CD14-positive monocyte (primary cell): Measurements from ENCODE around the gene COL25A1. TPM values are rescaled to one million over a fixed set of nuclear protein-coding genes. Genes with fewer than 3 reads are reported as not detected.

Experiments
- DNase-seq, 3 donors: peaks; one replicate each; pipeline ENCODE4 v3.0.0-alpha.2; 2011 to 2022
- H2AFZ ChIP-seq: 2 replicates; pipeline ENCODE4 v1.6.0; 2012; ENCODE audit warnings: mild to moderate bottlenecking, low read depth, low read length, inconsistent platforms; ENCODE audit not compliant: insufficient read depth, poor library complexity, severe bottlenecking
- H3K27ac ChIP-seq, 2 donors: 1 replicate in 1 of 2; 2 replicates in 1 of 2; pipeline ENCODE4 v1.5.1; 2012 to 2013; ENCODE audit warnings: low read length in 2 of 2, control low read depth in 1 of 2, inconsistent platforms in 1 of 2, low read depth in 1 of 2, mild to moderate bottlenecking in 1 of 2
- H3K27me3 ChIP-seq, 2 donors: one replicate each; pipeline versions ENCODE4 v1.6.0 to v1.6.1; 2011 to 2013; ENCODE audit warnings: low read length in 2 of 2; ENCODE audit not compliant: control insufficient read depth in 2 of 2, insufficient read depth in 2 of 2
- H3K36me3 ChIP-seq, 2 donors: replicated peaks in 1 of 2; 1 replicate in 1 of 2; 2 replicates in 1 of 2; pipeline versions ENCODE4 v1.5.1 to v1.6.1; 2012 to 2013; ENCODE audit warnings: low read length in 2 of 2, control low read depth in 1 of 2, inconsistent platforms in 1 of 2, mild to moderate bottlenecking in 1 of 2; ENCODE audit not compliant: insufficient read depth in 2 of 2, control insufficient read depth in 1 of 2
- H3K4me1 ChIP-seq, 2 donors: 1 replicate in 1 of 2; 2 replicates in 1 of 2; pipeline versions ENCODE4 v1.5.1 to v1.6.1; 2012 to 2013; ENCODE audit warnings: low read length in 2 of 2, control low read depth in 1 of 2, inconsistent platforms in 1 of 2, mild to moderate bottlenecking in 1 of 2, moderate library complexity in 1 of 2; ENCODE audit not compliant: insufficient read depth in 2 of 2, control insufficient read depth in 1 of 2
- H3K4me2 ChIP-seq: replicated peaks from 2 replicates; pipeline ENCODE3; 2012; ENCODE audit warnings: low read length, moderate library complexity, mild to moderate bottlenecking; ENCODE audit not compliant: poor library complexity, severe bottlenecking; ENCODE audit errors: extremely low read depth
- H3K4me3 ChIP-seq, 3 experiments: fragments of 200-600 bp in 1 of 3; sonication (generic) in 1 of 3; replicated peaks in 1 of 3; 1 replicate in 2 of 3; 2 replicates in 1 of 3; pipeline ENCODE4 v1.5.1; 2011 to 2013; ENCODE audit warnings: low read length in 3 of 3, mild to moderate bottlenecking in 3 of 3, control low read depth in 2 of 3, low read depth in 2 of 3, inconsistent platforms in 1 of 3, moderate library complexity in 1 of 3
- H3K79me2 ChIP-seq: 2 replicates; pipeline ENCODE4 v1.6.0; 2012; ENCODE audit warnings: mild to moderate bottlenecking, control low read depth, inconsistent platforms, low read length, moderate library complexity; ENCODE audit not compliant: insufficient read depth
- H3K9ac ChIP-seq: 2 replicates; pipeline ENCODE4 v1.6.0; 2017; ENCODE audit warnings: low read length, mild to moderate bottlenecking; ENCODE audit not compliant: insufficient read depth, poor library complexity, severe bottlenecking
- H3K9me3 ChIP-seq, 2 donors: replicated peaks in 1 of 2; 1 replicate in 1 of 2; 2 replicates in 1 of 2; pipeline versions ENCODE4 v1.5.1 to v1.6.1; 2012 to 2013; ENCODE audit warnings: low read length in 2 of 2, control low read depth in 1 of 2; ENCODE audit not compliant: control insufficient read depth in 1 of 2, insufficient read depth in 1 of 2
- H4K20me1 ChIP-seq: 2 replicates; pipeline ENCODE4 v1.6.0; 2012; ENCODE audit warnings: mild to moderate bottlenecking, low read length, control low read depth, moderate library complexity; ENCODE audit not compliant: insufficient read depth
- H3K27ac Mint-ChIP-seq, 7 donors: one replicate each; pipeline ENCODE4 v1.8.0; 2020; ENCODE audit warnings: mild to moderate bottlenecking in 7 of 7, mixed read lengths in 7 of 7, moderate library complexity in 6 of 7, inconsistent platforms in 2 of 7
- H3K27me3 Mint-ChIP-seq, 3 donors: one replicate each; pipeline ENCODE4 v1.8.0; 2021 to 2022; ENCODE audit warnings: low read depth in 3 of 3, mild to moderate bottlenecking in 3 of 3, mixed read lengths in 3 of 3, moderate library complexity in 3 of 3, inconsistent platforms in 1 of 3
- H3K36me3 Mint-ChIP-seq, 2 donors: one replicate each; pipeline ENCODE4 v1.8.0; 2020; ENCODE audit warnings: mixed read lengths in 2 of 2, inconsistent platforms in 1 of 2, mild to moderate bottlenecking in 1 of 2
- H3K4me1 Mint-ChIP-seq: one replicate; pipeline ENCODE4 v1.8.0; 2020; ENCODE audit warnings: mild to moderate bottlenecking, mixed read lengths
- H3K4me3 Mint-ChIP-seq, 2 donors: one replicate each; pipeline ENCODE4 v1.8.0; 2020; ENCODE audit warnings: mild to moderate bottlenecking in 2 of 2, mixed read lengths in 2 of 2, moderate library complexity in 1 of 2
- H3K9me3 Mint-ChIP-seq, 7 donors: one replicate each; pipeline ENCODE4 v1.8.0; 2020 to 2022; ENCODE audit warnings: mixed read lengths in 7 of 7, mild to moderate bottlenecking in 6 of 7, moderate library complexity in 6 of 7, inconsistent platforms in 2 of 7
- WGBS: methylation state at CpG from one replicate; pipeline ENCODE4 v1.1.5; 2013; ENCODE audit warnings: missing lambda C conversion rate; ENCODE audit not compliant: insufficient coverage; 5-methylcytosine and 5-hydroxymethylcytosine counted together
- intact Hi-C, 2 donors: fragments of 100-400 bp; cut with micrococcal nuclease; formaldehyde crosslinking; loops; one replicate each; pipeline versions ENCODE4 v1.15.0 to v1.15.1; 2023
- polyA plus RNA-seq, 3 donors: library from polyadenylated mRNA; depleted of rRNA in 1 of 3; unstranded in 2 of 3; stranded (reverse) in 1 of 3; fragments of 300-500 nt in 2 of 3; fragments of >200 nt in 1 of 3; fragmentation: Illumina TruSeq in 2 of 3; gene quantifications; 1 replicate in 2 of 3; 2 replicates in 1 of 3; pipeline ENCODE4 v1.2.3, GENCODE V29; 2012 to 2021
- TF ChIP-seq, protein P1 (sequence below): fragments of 200-600 bp; IDR thresholded peaks from one replicate; pipeline ENCODE4 v1.8.0; 2022; ENCODE audit warnings: antibody characterized with exemption, mild to moderate bottlenecking

The COL25A1 gene
- polyA plus RNA-seq, 3 donors = not detected

- Mint-ChIP-seq H3K9me3 (peaks cover 0 to 2% (median 0%) of the 10 kb centered on the region in 7 donors), H3K27ac (no peak overlapping the region), H3K4me1 (no peaks in the 10 kb centered on the region), H3K27me3 (peaks cover 0 to 2% (median 1%) of the 10 kb centered on the region in 3 donors), H3K4me3 (no peak overlapping the region), H3K36me3 (no peaks in the 10 kb centered on the region)
- Histone ChIP-seq H3K27ac (no peak overlapping the region), H3K36me3 (no peaks in the 10 kb centered on the region), H3K9ac (no peak overlapping the region), H3K79me2 (no peaks in the 10 kb centered on the region), H3K27me3 (no peaks in the 10 kb centered on the region), H2AFZ (no peak overlapping the region), H3K4me2 (no peak overlapping the region), H3K4me1 (no peaks in the 10 kb centered on the region), H3K4me3 (no peak overlapping the region), H4K20me1 (no peaks in the 10 kb centered on the region), H3K9me3 (no peaks in the 10 kb centered on the region)
- intact Hi-C loops = no loop called here
- TF ChIP-seq, protein P1, sequence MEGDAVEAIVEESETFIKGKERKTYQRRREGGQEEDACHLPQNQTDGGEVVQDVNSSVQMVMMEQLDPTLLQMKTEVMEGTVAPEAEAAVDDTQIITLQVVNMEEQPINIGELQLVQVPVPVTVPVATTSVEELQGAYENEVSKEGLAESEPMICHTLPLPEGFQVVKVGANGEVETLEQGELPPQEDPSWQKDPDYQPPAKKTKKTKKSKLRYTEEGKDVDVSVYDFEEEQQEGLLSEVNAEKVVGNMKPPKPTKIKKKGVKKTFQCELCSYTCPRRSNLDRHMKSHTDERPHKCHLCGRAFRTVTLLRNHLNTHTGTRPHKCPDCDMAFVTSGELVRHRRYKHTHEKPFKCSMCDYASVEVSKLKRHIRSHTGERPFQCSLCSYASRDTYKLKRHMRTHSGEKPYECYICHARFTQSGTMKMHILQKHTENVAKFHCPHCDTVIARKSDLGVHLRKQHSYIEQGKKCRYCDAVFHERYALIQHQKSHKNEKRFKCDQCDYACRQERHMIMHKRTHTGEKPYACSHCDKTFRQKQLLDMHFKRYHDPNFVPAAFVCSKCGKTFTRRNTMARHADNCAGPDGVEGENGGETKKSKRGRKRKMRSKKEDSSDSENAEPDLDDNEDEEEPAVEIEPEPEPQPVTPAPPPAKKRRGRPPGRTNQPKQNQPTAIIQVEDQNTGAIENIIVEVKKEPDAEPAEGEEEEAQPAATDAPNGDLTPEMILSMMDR = no peak
- no peak for DNase-seq
- no CpG with 5 or more reads among the region's 1 CpG for WGBS
Observed at GRCh38 chr4:109213056-109213455, 89.4 kb downstream of the COL25A1 start.

DNA sequence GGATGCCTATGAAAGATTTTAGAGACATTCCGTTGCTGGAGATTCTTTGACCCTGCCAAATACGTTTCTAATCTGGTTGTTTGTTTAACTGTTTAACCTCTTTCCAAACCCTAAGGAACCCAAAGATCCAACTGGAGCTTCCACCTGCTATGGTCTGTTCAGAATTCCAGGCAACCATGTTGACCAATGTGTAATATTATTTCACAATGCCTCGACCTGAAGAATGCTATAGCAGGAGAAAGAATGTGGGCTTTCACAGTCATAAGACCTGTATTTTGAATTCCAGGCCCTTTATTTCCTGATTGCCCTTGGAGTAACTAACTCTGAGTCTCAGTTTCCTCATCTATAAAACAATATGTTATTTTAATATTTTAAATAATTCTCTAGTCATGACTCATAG lies 90.8 kb downstream of the COL25A1 start:
- H3K27ac Mint-ChIP-seq = no peak overlapping the region
- DNase-seq = no peak
- no peaks in the 10 kb centered on the region for H3K9me3 ChIP-seq
- no peak overlapping the region for H3K27ac ChIP-seq
- 100% methylated on average over 1 of the region's 3 CpGs for whole genome bisulfite sequencing
- no peaks in the 10 kb centered on the region for H3K36me3 Mint-ChIP-seq
- H3K4me3 ChIP-seq = no peak overlapping the region
- no peak overlapping the region for H3K9ac ChIP-seq
- H3K79me2 ChIP-seq = no peaks in the 10 kb centered on the region
- intact Hi-C loops = no loop called here
- H3K36me3 ChIP-seq = no peaks in the 10 kb centered on the region
- peaks cover 0 to 2% (median 1%) of the 10 kb centered on the region in 3 donors for H3K27me3 Mint-ChIP-seq
- H3K4me2 ChIP-seq = no peak overlapping the region
- TF ChIP-seq, protein P1 = no peak
- no peaks in the 10 kb centered on the region for H3K27me3 ChIP-seq
- H3K4me1 Mint-ChIP-seq = no peaks in the 10 kb centered on the region
- peaks cover 0 to 2% (median 0%) of the 10 kb centered on the region in 7 donors for H3K9me3 Mint-ChIP-seq
- no peaks in the 10 kb centered on the region for H4K20me1 ChIP-seq
- no peaks in the 10 kb centered on the region for H3K4me1 ChIP-seq
- H3K4me3 Mint-ChIP-seq = no peak overlapping the region
- no peak overlapping the region for H2AFZ ChIP-seq
